B cell (primary cell): ENCODE results near the gene SEC61B. TPM values are rescaled to one million over a fixed set of nuclear protein-coding genes. Genes with fewer than 3 reads are reported as not detected.
A peak's percentile ranks its signal among the peaks of the same experiment; 100 is the strongest.

Source experiments
- ATAC-seq: fragments of 200-7000 bp; cut with Tn5 transposase; one replicate; pipeline ENCODE4 v1.10.0; 2021; ENCODE audit warnings: low read depth, mild to moderate bottlenecking, moderate number of reproducible peaks, moderate library complexity
- CTCF ChIA-PET: fragments of 350-600 bp; sonication (Branson Sonifier 250); formaldehyde crosslinking; loops from one replicate; lab custom pipeline; 2021; ENCODE audit warnings: antibody characterized with exemption, inconsistent platforms; lab: Charles Lee
- POLR2A ChIA-PET: fragments of 350-600 bp; sonication (Branson Sonifier 250); formaldehyde crosslinking; loops from one replicate; lab custom pipeline; 2021; ENCODE audit warnings: antibody characterized with exemption; lab: Charles Lee
- DNase-seq: peaks from one replicate; pipeline ENCODE4 v3.0.0; 2013
- H2AFZ ChIP-seq: 2 replicates; pipeline ENCODE4 v1.6.1; 2012; ENCODE audit warnings: mild to moderate bottlenecking, low read depth, low read length; ENCODE audit not compliant: insufficient read depth, poor library complexity, severe bottlenecking
- H3K27ac ChIP-seq, 2 donors: 1 replicate in 1 of 2; 2 replicates in 1 of 2; pipeline ENCODE4 v1.5.1; 2012 to 2013; ENCODE audit warnings: low read length in 2 of 2, mild to moderate bottlenecking in 2 of 2, moderate library complexity in 1 of 2
- H3K27me3 ChIP-seq, 4 experiments: fragments of 200-600 bp in 1 of 4; sonication (generic) in 1 of 4; replicated peaks in 1 of 4; 1 replicate in 2 of 4; 2 replicates in 2 of 4; pipeline versions ENCODE4 v1.6.1 to v1.7.0; 2013 to 2016; ENCODE audit warnings: low read length in 3 of 4, mild to moderate bottlenecking in 2 of 4, mixed read lengths in 1 of 4, moderate library complexity in 1 of 4; ENCODE audit not compliant: insufficient read depth in 4 of 4, control insufficient read depth in 3 of 4; ENCODE audit errors: control extremely low read depth in 1 of 4
- H3K36me3 ChIP-seq, 2 experiments: replicated peaks in 1 of 2; 1 replicate in 1 of 2; 2 replicates in 1 of 2; pipeline versions ENCODE4 v1.6.1 to v1.7.1; 2013; ENCODE audit warnings: low read length in 1 of 2; ENCODE audit not compliant: insufficient read depth in 2 of 2, control insufficient read depth in 1 of 2; ENCODE audit errors: control extremely low read depth in 1 of 2, extremely low read depth in 1 of 2
- H3K4me1 ChIP-seq, 2 donors: fragments of 200-600 bp in 1 of 2; sonication (generic) in 1 of 2; 1 replicate in 1 of 2; 2 replicates in 1 of 2; pipeline versions ENCODE4 v1.5.1 to v1.6.1; 2013 to 2017; ENCODE audit warnings: low read length in 2 of 2; ENCODE audit not compliant: control insufficient read depth in 2 of 2, insufficient read depth in 2 of 2
- H3K4me2 ChIP-seq: replicated peaks from 2 replicates; pipeline ENCODE3; 2012; ENCODE audit warnings: mild to moderate bottlenecking, low read depth, low read length; ENCODE audit not compliant: poor library complexity, severe bottlenecking
- H3K4me3 ChIP-seq, 5 experiments: fragments of 200-600 bp in 1 of 5; sonication (generic) in 1 of 5; 1 replicate in 3 of 5; 2 replicates in 2 of 5; pipeline versions ENCODE4 v1.5.1 to v1.7.0; 2011 to 2016; ENCODE audit warnings: low read length in 4 of 5, mild to moderate bottlenecking in 4 of 5, low read depth in 2 of 5, control low read depth in 1 of 5, moderate library complexity in 1 of 5; ENCODE audit not compliant: insufficient read depth in 1 of 5; ENCODE audit errors: control extremely low read depth in 1 of 5, extremely low read depth in 1 of 5
- H3K79me2 ChIP-seq: fragments of 200-600 bp; sonication (generic); one replicate; pipeline ENCODE4 v1.6.0; 2016; ENCODE audit warnings: low read length; ENCODE audit not compliant: control insufficient read depth, insufficient read depth
- H3K9ac ChIP-seq: fragments of 200-600 bp; sonication (generic); 2 replicates; pipeline ENCODE4 v1.6.1; 2017; ENCODE audit warnings: mild to moderate bottlenecking, low read length, moderate library complexity
- H3K9me3 ChIP-seq, 3 donors: one replicate each; pipeline versions ENCODE4 v1.6.1 to v1.7.1; 2013; ENCODE audit warnings: low read length in 2 of 3; ENCODE audit not compliant: control insufficient read depth in 2 of 3, insufficient read depth in 1 of 3; ENCODE audit errors: control extremely low read depth in 1 of 3
- H4K20me1 ChIP-seq: 2 replicates; pipeline ENCODE4 v1.6.0; 2012; ENCODE audit warnings: mild to moderate bottlenecking, low read length; ENCODE audit not compliant: insufficient read depth, control insufficient read depth, poor library complexity, severe bottlenecking
- H3K27ac Mint-ChIP-seq: one replicate; pipeline ENCODE4 v1.8.0; 2021; ENCODE audit warnings: mixed read lengths
- H3K27me3 Mint-ChIP-seq: one replicate; pipeline ENCODE4 v1.8.0; 2021; ENCODE audit warnings: mixed read lengths
- H3K4me1 Mint-ChIP-seq: one replicate; pipeline ENCODE4 v1.8.0; 2021; ENCODE audit warnings: mixed read lengths
- H3K4me3 Mint-ChIP-seq: one replicate; pipeline ENCODE4 v1.8.0; 2021; ENCODE audit warnings: mixed read lengths
- H3K9me3 Mint-ChIP-seq: one replicate; pipeline ENCODE4 v1.8.0; 2022; ENCODE audit warnings: mixed read lengths; ENCODE audit not compliant: insufficient read depth
- CTCF ChIP-seq: fragments of 200-600 bp; IDR thresholded peaks from one replicate; pipeline ENCODE4 v1.8.0; 2022; ENCODE audit warnings: antibody characterized with exemption, mild to moderate bottlenecking
- EZH2 ChIP-seq: IDR thresholded peaks from 2 replicates; pipeline ENCODE4 v1.6.1; 2012; ENCODE audit warnings: borderline replicate concordance, low read depth, mild to moderate bottlenecking, moderate library complexity, low read length; ENCODE audit not compliant: insufficient read depth, poor library complexity, severe bottlenecking
- WGBS: methylation state at CpG from one replicate; pipeline ENCODE4 v1.1.5; 2013; ENCODE audit warnings: missing lambda C conversion rate; ENCODE audit not compliant: insufficient coverage; 5-methylcytosine and 5-hydroxymethylcytosine counted together
- intact Hi-C: fragments of 100-400 bp; cut with micrococcal nuclease; formaldehyde crosslinking; loops from one replicate; pipeline ENCODE4 v1.10.0; 2022
- polyA plus RNA-seq: library from polyadenylated mRNA; depleted of rRNA; stranded (reverse); fragments of >200 nt; gene quantifications from 2 replicates; pipeline ENCODE4 v1.2.3, GENCODE V29; 2012
- total RNA-seq, 2 donors: library from RNA; stranded (reverse); fragments of 120-200 nt in 1 of 2; gene quantifications; 1 replicate in 1 of 2; 2 replicates in 1 of 2; pipeline versions ENCODE4 v1.2.3 to v1.2.4, GENCODE V29; 2013 to 2022

The SEC61B gene
- total and polyA plus RNA-seq, 2 donors (not counting 1 experiment from before 2014, with no cell fraction given), result 70.2 to 92.1 TPM

GRCh38 chr9:99259231-99259918, 37.3 kb downstream of the SEC61B start:
- Histone ChIP-seq H2AFZ (peak overlapping the region; percentile 16), H3K4me1 (peaks cover 0 to 9% of the 10 kb centered on the region in 2 donors), H3K9me3 (no peaks in the 10 kb centered on the region), H3K36me3 (no peaks in the 10 kb centered on the region), H3K27me3 (no peaks in the 10 kb centered on the region), H3K4me3 (peak overlapping the region in 1 of 5 experiments; percentile 17), H3K27ac (no peak overlapping the region), H3K79me2 (no peaks in the 10 kb centered on the region), H3K9ac (no peak overlapping the region), H4K20me1 (no peaks in the 10 kb centered on the region), H3K4me2 (peak overlapping the region; percentile 58)
- ChIA-PET POLR2A (interaction anchor here (1.3 to 1.8 kb wide), 2 partner anchors 25 to 38 kb away, joined by 3 to 5 read pairs; partner anchors contain the start of genes ALG2 and SEC61B), CTCF (interaction anchor here (0.9 to 3.0 kb wide), 4 partner anchors 9 to 75 kb away, joined by 3 to 14 read pairs (median 3); no protein-coding TSS in a partner anchor)
- DNase-seq, result peak; percentile 51
- TF ChIP-seq EZH2, result no peak
- TF ChIP-seq CTCF, result no peak
- Mint-ChIP-seq H3K4me3 (peak overlapping the region; percentile 29), H3K27ac (peak overlapping the region; percentile 75), H3K27me3 (no peaks in the 10 kb centered on the region), H3K9me3 (no peaks in the 10 kb centered on the region), H3K4me1 (peaks cover 31% of the 10 kb centered on the region)
- 58% methylated on average over 26 of the region's 27 CpGs for WGBS
- peak; percentile 57 for ATAC-seq
- intact Hi-C loops, result no loop called here

GRCh38 chr9:99261923-99262322, 39.8 kb downstream of the SEC61B start:
- Histone ChIP-seq H3K4me2 (no peak overlapping the region), H3K79me2 (no peaks in the 10 kb centered on the region), H3K9ac (no peak overlapping the region), H2AFZ (no peak overlapping the region), H3K9me3 (no peaks in the 10 kb centered on the region), H4K20me1 (no peaks in the 10 kb centered on the region), H3K4me1 (peaks cover 6 to 17% of the 10 kb centered on the region in 2 donors), H3K36me3 (no peaks in the 10 kb centered on the region), H3K27ac (no peak overlapping the region), H3K4me3 (no peak overlapping the region), H3K27me3 (no peaks in the 10 kb centered on the region)
- ATAC-seq (no peak), DNase-seq (no peak)
- H3K27ac Mint-ChIP-seq, result no peak overlapping the region
- ChIA-PET POLR2A (no interaction called here), CTCF (interaction anchor here (1.6 kb wide), 1 partner anchor 40 kb away, joined by 3 read pairs; the partner anchor contains the start of genes ALG2 and SEC61B)
- no peaks in the 10 kb centered on the region for H3K9me3 Mint-ChIP-seq
- no peaks in the 10 kb centered on the region for H3K27me3 Mint-ChIP-seq
- TF ChIP-seq CTCF (no peak), EZH2 (no peak)
- peaks cover 36% of the 10 kb centered on the region for H3K4me1 Mint-ChIP-seq
- H3K4me3 Mint-ChIP-seq, result no peak overlapping the region
- 100% methylated on average over 2 of the region's 2 CpGs for WGBS
- intact Hi-C loops, result loop anchor here (10.0 kb wide), 1 partner anchor 563 kb away; the partner anchor contains the start of gene NR4A3
